Heart right ventricle (tissue), 16 donors: ENCODE measurements around the gene LSP1. TPM values are rescaled to one million over a fixed set of nuclear protein-coding genes. Genes with fewer than 3 reads are reported as not detected.

ENCODE experiments used
- ATAC-seq, 8 donors: fragments of 200-7000 bp; cut with Tn5 transposase; one replicate each; pipeline ENCODE4 v1.9.1; 2020; ENCODE audit warnings: mild to moderate bottlenecking in 8 of 8, moderate library complexity in 8 of 8, moderate number of reproducible peaks in 1 of 8
- DNase-seq, 2 donors: peaks; one replicate each; pipeline ENCODE4 v3.0.0-alpha.2; 2020
- H3K27ac ChIP-seq, 10 donors: fragments of 200-600 bp; sonication (generic) in 2 of 10; one replicate each; pipeline versions ENCODE4 v1.5.0 to v1.8.0; 2020 to 2022; ENCODE audit warnings: mild to moderate bottlenecking in 3 of 10
- H3K27me3 ChIP-seq, 7 donors: fragments of 200-600 bp; one replicate each; pipeline ENCODE4 v1.8.0; 2021 to 2022; ENCODE audit warnings: mild to moderate bottlenecking in 2 of 7
- H3K36me3 ChIP-seq, 9 donors: fragments of 200-600 bp; sonication (generic) in 1 of 9; one replicate each; pipeline versions ENCODE4 v1.5.0 to v1.8.0; 2020 to 2022; ENCODE audit warnings: mild to moderate bottlenecking in 2 of 9
- H3K4me1 ChIP-seq, 9 donors: fragments of 200-600 bp; sonication (generic) in 1 of 9; one replicate each; pipeline versions ENCODE4 v1.5.0 to v1.8.0; 2020 to 2022; ENCODE audit warnings: mild to moderate bottlenecking in 4 of 9
- H3K4me3 ChIP-seq, 10 donors: fragments of 200-600 bp; sonication (generic) in 2 of 10; one replicate each; pipeline versions ENCODE4 v1.5.0 to v1.8.0; 2020 to 2022; ENCODE audit warnings: mild to moderate bottlenecking in 7 of 10, moderate library complexity in 2 of 10
- H3K9me3 ChIP-seq, 11 donors: fragments of 200-600 bp in 10 of 11; sonication (generic) in 2 of 11; one replicate each; pipeline versions ENCODE4 v1.5.0 to v1.8.0; 2013 to 2022; ENCODE audit warnings: mild to moderate bottlenecking in 2 of 11, control low read depth in 1 of 11, moderate library complexity in 1 of 11
- CTCF ChIP-seq, 9 donors: fragments of 200-600 bp; sonication (generic) in 2 of 9; IDR thresholded peaks; one replicate each; pipeline versions ENCODE4 v1.5.0 to v1.8.0; 2021 to 2022; ENCODE audit warnings: antibody characterized with exemption in 9 of 9, mild to moderate bottlenecking in 5 of 9, moderate library complexity in 1 of 9
- WGBS, 2 donors: extraction: QIAGEN DNeasy Blood & Tissue Kit; methylation state at CpG; one replicate each; pipeline ENCODE4 v1.1.7; 2013; ENCODE audit warnings: inconsistent platforms in 1 of 2; 5-methylcytosine and 5-hydroxymethylcytosine counted together
- intact Hi-C, 10 donors: fragments of 100-400 bp; cut with DNase I; formaldehyde crosslinking; loops; one replicate each; pipeline versions ENCODE4 v1.11.1 to v1.14.2; 2022
- polyA plus RNA-seq, 2 donors: library from polyadenylated mRNA; stranded (reverse); fragments of 200-250 nt; gene quantifications; one replicate each; pipeline ENCODE4 v1.2.3, GENCODE V29; 2013
- total RNA-seq, 10 donors: library from RNA; stranded (reverse); fragmentation: NEBNext Ultra II Directional in 3 of 10; extraction: Animal tissue kit (Norgen Biotek cat#: 25700) in 3 of 10; gene quantifications; one replicate each; pipeline versions ENCODE4 v1.2.1 to v1.2.4, GENCODE V29; 2021 to 2023
- donor health status: Arrhythmogenic right ventricular cardiomyopathy.
- donor health status: ischemic (EF 13 %, LVEDD 7.1; RV severe dilation, severe dysfunction).
- donor health status: healthy with polysubstance abuse.
- donor health status: DM: no; HTN: yes; CAD: no.
- donor health status: DM: no; HTN: no; CAD: no.
- donor health status: ischemic (EF 25% LVEDD 6.9; RV normal size, moderate dysfunction).
- donor health status: ischemic (EF 25% LVEDD 5.7; RV mildly dilated, moderate dysfunction).
- donor health status: healthy.
- donor health status: DM: yes; HTN: yes; CAD: no.
- donor health status: Ischemic cardiomyopathy.
- donor health status: ischemic (EF 35%, LVEDD 5.7; RV mildly dilated, moderate dysfunction).
- donor health status: nonischemic (EF 11% LVEDD 7.7; RV severe dilation, severe dysfunction).
- donor health status: DM: yes; HTN: yes; CAD: no.
- donor health status: PGD.
- donor health status: ischemic (EF 29% LVEDD 5.4; RV normal size, mild dysfunction).
- donor health status: nonischemic (EF 23%, LVEDD 6.1; RV moderate dilation, normal function).

The LSP1 gene
- total and polyA plus RNA-seq, 12 donors = 16.0 to 57.2 (median 21.4) TPM

- Histone ChIP-seq H3K4me1 (peaks cover 0 to 43% (median 6%) of the 10 kb centered on the region in 9 donors), H3K27ac (peak overlapping the region in 4 of 10 donors; percentile 23 to 68 (median 38)), H3K36me3 (peaks cover 0 to 64% (median 0%) of the 10 kb centered on the region in 9 donors), H3K27me3 (peaks cover 0 to 4% (median 0%) of the 10 kb centered on the region in 7 donors), H3K9me3 (no peaks in the 10 kb centered on the region), H3K4me3 (no peak overlapping the region)
- intact Hi-C loops = loop anchor here in 2 of 10 donors (10.0 kb wide), 2 partner anchors 256 to 266 kb away; no protein-coding TSS in a partner anchor
- DNase-seq = no peak
- ATAC-seq = peak in 2 of 8 donors; percentile 7 to 11
- WGBS, 2 donors = 91 to 94% methylated on average over 6 of the region's 6 CpGs
- no peak for TF ChIP-seq CTCF (IDR thresholded peaks at IDR 0.05)
Measured at GRCh38 chr11:1888811-1889210, 35.9 kb downstream of the LSP1 start.

- peak overlapping the region in 3 of 10 donors; percentile 23 to 68 (median 48) for H3K27ac ChIP-seq
- H3K27me3 ChIP-seq = peaks cover 0 to 4% (median 0%) of the 10 kb centered on the region in 7 donors
- H3K4me1 ChIP-seq = peaks cover 0 to 43% (median 6%) of the 10 kb centered on the region in 9 donors
- H3K9me3 ChIP-seq = no peaks in the 10 kb centered on the region
- WGBS, 2 donors = 86 to 89% methylated on average over 30 to 34 of the region's 34 CpGs
- H3K36me3 ChIP-seq = peaks cover 0 to 59% (median 0%) of the 10 kb centered on the region in 9 donors
- no peak for TF ChIP-seq CTCF (IDR thresholded peaks at IDR 0.05)
- intact Hi-C loops = loop anchor here in 2 of 10 donors (10.0 kb wide), 2 partner anchors 255 to 265 kb away; no protein-coding TSS in a partner anchor
- H3K4me3 ChIP-seq = peak overlapping the region in 1 of 10 donors; percentile 12
- peak in 5 of 8 donors; percentile 2 to 38 (median 19) for ATAC-seq
- DNase-seq = peak in 1 of 2 donors; percentile 50
Measured at GRCh38 chr11:1889224-1889930, 36.5 kb downstream of the LSP1 start.

- Histone ChIP-seq H3K4me3 (no peak overlapping the region), H3K9me3 (no peaks in the 10 kb centered on the region), H3K36me3 (peaks cover 0 to 50% (median 0%) of the 10 kb centered on the region in 9 donors), H3K4me1 (peaks cover 0 to 43% (median 6%) of the 10 kb centered on the region in 9 donors), H3K27me3 (peaks cover 0 to 4% (median 0%) of the 10 kb centered on the region in 7 donors), H3K27ac (peak overlapping the region in 2 of 10 donors; percentile 41 to 68)
- WGBS, 2 donors = 89 to 90% methylated on average over 30 to 33 of the region's 33 CpGs
- DNase-seq = peak in 1 of 2 donors; percentile 13
- TF ChIP-seq CTCF (IDR thresholded peaks at IDR 0.05) = no peak
- peak in 1 of 8 donors; percentile 25 for ATAC-seq
- intact Hi-C loops = loop anchor here in 4 of 10 donors (10.0 kb wide), 3 partner anchors 55 to 265 kb away; partner anchors contain the start of gene MRPL23 (in 2 of the 4)
Measured at GRCh38 chr11:1889941-1890855, 37.3 kb downstream of the LSP1 start.
